Measurements from ENCODE around the gene CIB4. TPM values are rescaled to one million over a fixed set of nuclear protein-coding genes. Genes with fewer than 3 reads are reported as not detected.

Gene CIB4
- total and polyA plus RNA-seq, 2 donors from 2014 or later = not detected

GRCh38 chr2:26619096-26619495, 22.1 kb downstream of the CIB4 start:
- FAIRE-seq (no peak), DNase-seq (no peak)
- Histone ChIP-seq H3K27me3 (ENCODE audit: control insufficient read depth, insufficient read depth, low read length) (no peaks in the 10 kb centered on the region), H3K4me1 (ENCODE audit: control insufficient read depth in 2 of 3, insufficient read depth in 2 of 3, low read depth in 1 of 3, low read length in 3 of 3) (no peaks in the 10 kb centered on the region), H3K36me3 (ENCODE audit: control insufficient read depth in 2 of 3, insufficient read depth in 3 of 3, low read length in 3 of 3) (no peaks in the 10 kb centered on the region), H3K4me3 (ENCODE audit: low read length in 3 of 3) (no peak overlapping the region), H3K27ac (ENCODE audit: low read depth in 2 of 2, low read length in 2 of 2) (no peak overlapping the region), H3K9ac (ENCODE audit: low read length in 3 of 3) (no peak overlapping the region), H3K9me3 (ENCODE audit: control insufficient read depth in 2 of 3, insufficient read depth in 1 of 3, low read length in 3 of 3) (no peaks in the 10 kb centered on the region)
- no peak for TF ChIP-seq CTCF (IDR thresholded peaks at IDR 0.05; ENCODE audit: borderline replicate concordance, extremely low read depth, insufficient read depth)
- intact Hi-C loops (cut with DNase I) = no loop called here

GRCh38 chr2:26618611-26619010, 22.6 kb downstream of the CIB4 start:
- H3K4me1 ChIP-seq (ENCODE audit: control insufficient read depth in 2 of 3, insufficient read depth in 2 of 3, low read depth in 1 of 3, low read length in 3 of 3) = no peaks in the 10 kb centered on the region
- H3K9ac ChIP-seq (ENCODE audit: low read length in 3 of 3) = no peak overlapping the region
- FAIRE-seq (no peak), DNase-seq (no peak)
- no peak overlapping the region for H3K27ac ChIP-seq (ENCODE audit: low read depth in 2 of 2, low read length in 2 of 2)
- intact Hi-C loops (cut with DNase I) = no loop called here
- no peak for TF ChIP-seq CTCF (IDR thresholded peaks at IDR 0.05; ENCODE audit: borderline replicate concordance, extremely low read depth, insufficient read depth)
- H3K4me3 ChIP-seq (ENCODE audit: low read length in 3 of 3) = no peak overlapping the region
- no peaks in the 10 kb centered on the region for H3K27me3 ChIP-seq (ENCODE audit: control insufficient read depth, insufficient read depth, low read length)
- H3K9me3 ChIP-seq (ENCODE audit: control insufficient read depth in 2 of 3, insufficient read depth in 1 of 3, low read length in 3 of 3) = no peaks in the 10 kb centered on the region
- no peaks in the 10 kb centered on the region for H3K36me3 ChIP-seq (ENCODE audit: control insufficient read depth in 2 of 3, insufficient read depth in 3 of 3, low read length in 3 of 3)

- intact Hi-C loops (cut with DNase I) = no loop called here
- Histone ChIP-seq H3K9ac (ENCODE audit: low read length in 3 of 3) (no peak overlapping the region), H3K9me3 (ENCODE audit: control insufficient read depth in 2 of 3, insufficient read depth in 1 of 3, low read length in 3 of 3) (no peaks in the 10 kb centered on the region), H3K27me3 (ENCODE audit: control insufficient read depth, insufficient read depth, low read length) (no peaks in the 10 kb centered on the region), H3K36me3 (ENCODE audit: control insufficient read depth in 2 of 3, insufficient read depth in 3 of 3, low read length in 3 of 3) (no peaks in the 10 kb centered on the region), H3K4me1 (ENCODE audit: control insufficient read depth in 2 of 3, insufficient read depth in 2 of 3, low read depth in 1 of 3, low read length in 3 of 3) (no peaks in the 10 kb centered on the region), H3K4me3 (ENCODE audit: low read length in 3 of 3) (no peak overlapping the region), H3K27ac (ENCODE audit: low read depth in 2 of 2, low read length in 2 of 2) (no peak overlapping the region)
- TF ChIP-seq CTCF (IDR thresholded peaks at IDR 0.05; ENCODE audit: borderline replicate concordance, extremely low read depth, insufficient read depth) = no peak
- FAIRE-seq = no peak
- DNase-seq = peak in 2 of 5 donors; percentile 25 to 29
Observed at GRCh38 chr2:26617588-26618083, 23.5 kb downstream of the CIB4 start.
